GM18858 (cell line): ENCODE data around the gene RABEPK.
A peak's percentile ranks its signal among the peaks of the same experiment; 100 is the strongest.
"Not testable (repeated sequence)": the region's sequence is repeated elsewhere in the genome, so short reads cannot be mapped to it uniquely, and the experiment has no call there.

Experiments used
- ATAC-seq: cut with Tn5 transposase; IDR thresholded peaks from one replicate; pipeline ENCODE4 v1.9.1; 2021; ENCODE audit not compliant: unreplicated experiment

The RABEPK gene

DNA sequence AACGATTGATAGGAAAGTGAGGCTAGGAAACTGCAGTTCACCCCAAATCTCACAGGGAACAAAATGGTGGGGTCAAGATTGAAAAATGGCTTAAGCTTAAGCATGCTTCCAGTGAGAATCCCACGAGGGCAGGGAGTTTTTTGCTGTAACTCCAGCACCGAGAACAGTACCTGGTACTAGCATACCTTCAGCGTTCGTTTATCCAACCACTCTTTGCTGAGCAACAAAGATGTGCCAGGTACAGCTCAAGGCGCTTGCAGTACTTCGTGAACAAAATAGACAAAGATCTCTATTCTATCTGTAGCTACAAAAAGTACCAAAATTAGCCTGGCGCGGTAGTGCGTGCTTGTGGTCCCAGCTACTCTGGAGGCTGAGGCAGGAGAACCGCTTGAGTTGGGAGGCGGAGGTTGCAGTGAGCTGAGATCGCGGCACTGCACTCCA lies 10.0 kb upstream of the RABEPK start:
- no peak for ATAC-seq

GRCh38 chr9:125194466-125194865 lies 5.9 kb upstream of the RABEPK start:
- ATAC-seq: not testable (repeated sequence)

GRCh38 chr9:125195591-125195990 lies 4.8 kb upstream of the RABEPK start:
- ATAC-seq: not testable (repeated sequence)

- ATAC-seq: no peak
These were observed 2.7 kb downstream of the RABEPK start for GRCh38 chr9:125202846-125203618.

DNA sequence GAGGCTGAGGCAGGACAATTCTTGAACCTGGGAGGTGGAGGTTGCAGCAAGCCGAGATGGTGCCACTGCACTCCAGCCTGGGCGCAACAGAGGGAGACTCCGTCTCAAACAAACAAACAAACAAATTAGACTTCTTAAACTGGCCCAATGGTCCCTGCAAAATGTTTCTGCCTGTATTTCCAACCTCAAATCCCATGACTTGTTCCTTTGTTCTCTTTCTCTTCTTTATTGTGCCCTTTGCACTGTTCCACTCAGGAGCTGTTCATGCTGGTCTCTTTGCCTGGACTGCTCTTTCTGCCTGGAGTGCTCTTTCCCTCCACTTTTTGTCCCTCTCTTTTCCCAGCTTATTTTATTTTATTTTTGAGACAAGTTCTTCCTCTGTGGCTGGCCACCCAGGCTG lies 4.1 kb downstream of the RABEPK start:
- ATAC-seq: no peak

DNA sequence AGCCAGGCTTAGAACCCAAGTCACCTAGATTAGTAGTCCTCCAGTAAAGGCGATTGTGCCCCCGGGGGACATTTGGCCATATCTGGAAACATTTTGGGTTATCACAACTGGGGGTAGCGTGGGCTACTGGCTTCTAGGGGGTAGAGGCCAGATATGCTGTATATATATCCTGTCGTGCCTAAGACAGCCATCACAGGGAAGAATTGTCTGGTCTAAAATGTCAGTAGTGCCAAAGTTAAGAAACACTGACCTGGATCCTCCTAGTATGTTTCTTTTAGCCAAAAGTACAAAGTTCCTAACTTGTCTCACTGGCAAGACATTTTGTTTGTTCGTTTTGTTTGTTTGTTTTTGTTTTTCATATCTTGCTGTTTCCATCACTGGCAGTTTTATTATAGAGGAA lies 13.8 kb downstream of the RABEPK start:
- ATAC-seq: no peak

GRCh38 chr9:125218621-125219020 lies 18.3 kb downstream of the RABEPK start:
- no peak for ATAC-seq

GRCh38 chr9:125224858-125225257 lies 24.5 kb downstream of the RABEPK start:
- ATAC-seq: not testable (repeated sequence)

DNA sequence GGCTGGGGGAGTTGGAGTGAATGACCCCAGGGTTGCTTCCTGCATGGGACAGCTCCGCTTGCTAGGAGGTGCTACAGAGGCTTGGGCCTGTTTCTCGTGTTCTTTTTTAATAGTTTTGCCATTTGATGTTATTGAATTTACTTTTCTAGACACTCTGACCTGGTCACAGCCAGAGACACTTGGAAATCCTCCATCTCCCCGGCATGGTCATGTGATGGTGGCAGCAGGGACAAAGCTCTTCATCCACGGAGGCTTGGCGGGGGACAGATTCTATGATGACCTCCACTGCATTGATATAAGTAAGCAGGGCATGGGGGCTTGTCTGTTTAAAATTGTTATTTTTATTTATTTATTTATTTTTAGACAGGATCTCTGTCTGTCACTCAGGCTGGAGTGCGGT lies 27.4 kb downstream of the RABEPK start:
- ATAC-seq: no peak

- ATAC-seq: no peak
These were observed 33.3 kb downstream of the RABEPK start for GRCh38 chr9:125233678-125234077.

DNA sequence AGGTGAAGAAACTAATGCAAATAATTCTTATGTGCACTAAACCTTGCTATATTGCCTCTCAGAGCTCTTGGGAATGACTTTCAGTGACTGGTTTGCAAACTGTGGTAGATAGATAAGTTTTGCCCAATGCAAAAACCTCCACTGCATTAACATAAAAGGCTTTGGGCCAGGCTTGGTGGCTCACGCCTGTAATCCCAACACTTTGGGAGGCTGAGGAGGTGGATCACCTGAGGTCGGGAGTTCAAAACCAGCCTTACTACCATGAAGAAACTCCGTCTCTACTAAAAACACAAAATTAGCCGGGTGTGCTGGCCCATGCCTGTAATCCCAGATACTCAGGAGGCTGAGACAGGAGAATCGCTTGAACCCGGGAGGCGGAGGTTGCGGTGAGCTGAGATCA lies 33.8 kb downstream of the RABEPK start:
- not testable (repeated sequence) for ATAC-seq

DNA sequence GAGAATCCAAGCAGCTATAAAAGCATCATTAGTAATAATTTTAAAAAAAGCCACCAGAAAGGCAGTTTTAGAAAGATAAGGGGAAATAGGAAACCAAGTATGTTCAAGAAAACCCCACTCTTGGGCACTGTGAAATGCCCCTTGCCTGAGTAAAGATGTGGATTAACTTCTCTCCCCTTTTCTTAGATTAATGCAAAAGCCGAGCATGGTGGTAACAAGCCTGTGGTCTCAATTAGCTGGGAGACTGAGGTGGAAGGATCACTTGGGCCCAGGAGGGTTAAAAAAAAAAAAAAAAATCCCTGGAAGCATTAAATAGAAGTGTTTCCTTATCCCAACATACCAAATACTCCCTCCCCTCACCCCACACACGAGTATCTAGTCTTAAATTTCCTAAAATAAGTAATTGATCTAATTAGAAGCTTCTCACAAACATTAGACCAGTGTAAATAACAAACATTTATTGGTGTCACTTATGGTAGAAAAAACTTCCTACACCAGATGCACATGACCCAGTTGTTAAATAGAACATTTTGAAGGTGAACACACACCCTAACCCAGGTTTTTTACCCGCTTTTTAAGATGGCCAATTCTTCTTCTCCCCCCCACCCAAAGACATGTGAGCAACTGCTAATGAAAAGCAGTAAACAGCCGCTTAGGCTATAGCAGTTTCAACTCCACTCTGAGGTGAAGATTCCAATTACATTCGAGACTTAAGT lies 35.6 kb downstream of the RABEPK start:
- no peak for ATAC-seq

GRCh38 chr9:125236520-125237159 lies 36.3 kb downstream of the RABEPK start:
- ATAC-seq: not testable (repeated sequence)

GRCh38 chr9:125238127-125238914 lies 38.0 kb downstream of the RABEPK start:
- ATAC-seq: no peak

DNA sequence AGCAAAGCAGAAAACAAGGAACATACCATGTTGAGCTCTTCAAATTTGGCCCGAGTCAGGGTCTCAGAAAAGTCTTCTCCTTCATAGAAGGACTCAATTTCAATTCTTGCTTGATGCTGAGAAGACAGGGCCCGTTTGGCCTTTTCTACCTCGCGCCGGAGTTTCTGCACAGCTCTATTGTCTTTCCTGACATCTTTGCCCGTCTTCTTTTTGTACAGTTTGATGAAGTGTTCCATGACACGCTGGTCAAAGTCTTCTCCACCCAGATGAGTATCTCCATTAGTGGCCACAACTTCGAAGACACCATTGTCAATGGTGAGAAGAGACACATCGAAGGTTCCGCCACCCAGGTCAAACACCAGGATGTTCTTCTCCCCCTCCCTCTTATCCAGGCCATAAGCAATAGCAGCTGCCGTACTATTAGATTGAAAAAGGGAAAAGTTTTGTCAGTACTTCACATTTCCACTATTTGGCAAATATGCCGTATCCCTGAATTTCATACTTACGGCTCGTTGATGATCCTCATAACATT lies 38.6 kb downstream of the RABEPK start:
- ATAC-seq: no peak

- ATAC-seq: no peak
These were observed 39.6 kb downstream of the RABEPK start for GRCh38 chr9:125239631-125240597.

DNA sequence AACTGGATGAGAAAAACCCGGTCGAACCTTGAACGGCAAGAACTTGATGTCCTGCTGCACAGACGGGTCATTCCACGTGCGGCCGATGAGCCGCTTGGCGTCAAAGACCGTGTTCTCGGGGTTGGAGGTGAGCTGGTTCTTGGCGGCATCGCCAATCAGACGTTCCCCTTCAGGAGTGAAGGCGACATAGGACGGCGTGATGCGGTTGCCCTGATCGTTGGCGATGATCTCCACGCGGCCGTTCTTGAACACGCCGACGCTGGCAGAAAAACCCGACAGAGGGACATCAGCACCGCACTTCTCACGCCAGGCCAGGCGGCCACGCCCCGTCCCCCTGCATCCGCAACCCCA lies 40.3 kb downstream of the RABEPK start:
- ATAC-seq: peak; percentile 4

GRCh38 chr9:125241000-125241862 lies 40.9 kb downstream of the RABEPK start, which contains the start of gene HSPA5:
Gene HSPA5, minus strand, starts transcription at chr9:125241343. Its CDS starts 217 bp downstream, at chr9:125241126.
- ATAC-seq: peak; percentile 80
